Left lobe of liver (tissue), 2 donors: ENCODE data around the gene ADCY9. TPM values are rescaled to one million over a fixed set of nuclear protein-coding genes. Genes with fewer than 3 reads are reported as not detected.
"Not testable (repeated sequence)": the region's sequence is repeated elsewhere in the genome, so short reads cannot be mapped to it uniquely, and the experiment has no call there.

Source experiments
- ATAC-seq: fragments of 200-7000 bp; cut with Tn5 transposase; one replicate; pipeline ENCODE4 v1.9.1; 2020; ENCODE audit warnings: mild to moderate bottlenecking, moderate library complexity
- DNase-seq: peaks from one replicate; pipeline ENCODE4 v3.0.0-alpha.2; 2020; ENCODE audit warnings: low spot score
- total RNA-seq: library from RNA; stranded (reverse); gene quantifications from one replicate; pipeline ENCODE4 v1.2.1, GENCODE V29; 2021
- donor health status: DM: no; HTN: no; CAD: no; lungs with moderate emphysema.
- donor health status: DM: no; HTN: yes; CAD: no.

Gene ADCY9
- total RNA-seq, 1 donor from 2014 or later: 25.4 TPM

GRCh38 chr16:3938471-3938842 is 177.8 kb downstream of the ADCY9 start:
- DNase-seq (no peak), ATAC-seq (peak; percentile 47)

- ATAC-seq (no peak), DNase-seq (no peak)
These were observed 179.0 kb downstream of the ADCY9 start for GRCh38 chr16:3937066-3937875.

- ATAC-seq: no peak
- no peak for DNase-seq
These were observed 180.3 kb downstream of the ADCY9 start for GRCh38 chr16:3935921-3936320.

- ATAC-seq (no peak), DNase-seq (no peak)
These were observed 181.6 kb downstream of the ADCY9 start for GRCh38 chr16:3934491-3935181.

GRCh38 chr16:3927147-3927546 is 189.1 kb downstream of the ADCY9 start:
- ATAC-seq, DNase-seq: not testable (repeated sequence)

- ATAC-seq: no peak
- DNase-seq: no peak
These were observed 191.5 kb downstream of the ADCY9 start for GRCh38 chr16:3924763-3925162.

- DNase-seq (no peak), ATAC-seq (no peak)
These were observed 194.0 kb downstream of the ADCY9 start for GRCh38 chr16:3922241-3922640.

GRCh38 chr16:3920206-3920605 is 196.0 kb downstream of the ADCY9 start:
- ATAC-seq: no peak
- DNase-seq: no peak

- DNase-seq: no peak
- no peak for ATAC-seq
These were observed 196.8 kb downstream of the ADCY9 start for GRCh38 chr16:3919413-3919812.

- no peak for DNase-seq
- no peak for ATAC-seq
These were observed 200.6 kb downstream of the ADCY9 start for GRCh38 chr16:3915426-3916260.

GRCh38 chr16:3912897-3913296 is 203.3 kb downstream of the ADCY9 start:
- no peak for DNase-seq
- ATAC-seq: no peak

Other genes starting within 250 kb of the ADCY9 start
- gene CREBBP, start 235.7 kb downstream of the ADCY9 start, total RNA-seq: 30.3 TPM
- gene SRL, start 125.6 kb upstream of the ADCY9 start, total RNA-seq: 0.15 TPM
- 5.0 TPM for gene TFAP4, start 156.6 kb upstream of the ADCY9 start, total RNA-seq
- gene GLIS2, start 199.6 kb upstream of the ADCY9 start, total RNA-seq: 1.6 TPM
- 41.0 TPM for gene PAM16, start 234.9 kb upstream of the ADCY9 start, total RNA-seq